ENCODE results near the gene ABCA12.

ABCA12 gene

GRCh38 chr2:214995409-214995808 is 143.0 kb downstream of the ABCA12 start:
- TF ChIP-seq EZH2phosphoT487 (IDR thresholded peaks at IDR 0.05; ENCODE audit: borderline replicate concordance), result no peak
- TF ChIP-seq CTCF (conservative IDR thresholded peaks at IDR 0.05; ENCODE audit: low read length), result no peak
- Histone ChIP-seq H3K9ac (ENCODE audit: low read depth, low read length, poor library complexity, severe bottlenecking) (no peak overlapping the region), H3K4me3 (ENCODE audit: low read length, poor library complexity, severe bottlenecking) (no peak overlapping the region)

GRCh38 chr2:214992911-214993310 is 145.5 kb downstream of the ABCA12 start:
- Histone ChIP-seq H3K27me3 (ENCODE audit: insufficient read depth, low read length, poor library complexity, severe bottlenecking) (no peaks in the 10 kb centered on the region), H3K79me2 (ENCODE audit: insufficient read depth, low read length) (no peaks in the 10 kb centered on the region), H3K36me3 (ENCODE audit: insufficient read depth, low read length) (no peaks in the 10 kb centered on the region), H4K20me1 (ENCODE audit: insufficient read depth, low read length, poor library complexity, severe bottlenecking) (no peaks in the 10 kb centered on the region), H3K9me3 (ENCODE audit: insufficient read depth, low read depth, low read length) (no peaks in the 10 kb centered on the region), H3K4me3 (ENCODE audit: low read length, poor library complexity, severe bottlenecking) (no peak overlapping the region), H3K4me2 (ENCODE audit: low read depth, low read length, poor library complexity, severe bottlenecking) (no peak overlapping the region), H2AFZ (ENCODE audit: low read length) (no peak overlapping the region), H3K9ac (ENCODE audit: low read depth, low read length, poor library complexity, severe bottlenecking) (no peak overlapping the region), H3F3A (ENCODE audit: low read depth) (no peaks in the 10 kb centered on the region), H3K9me2 (replicated peaks; ENCODE audit: low read depth, low read length) (no peaks in the 10 kb centered on the region), H3K4me1 (ENCODE audit: insufficient read depth, low read length, poor library complexity, severe bottlenecking) (no peaks in the 10 kb centered on the region)
- TF ChIP-seq CTCF (conservative IDR thresholded peaks at IDR 0.05; ENCODE audit: low read length), result no peak
- TF ChIP-seq EZH2phosphoT487 (IDR thresholded peaks at IDR 0.05; ENCODE audit: borderline replicate concordance), result no peak

More at GRCh38 chr2:214995409-214995808, 143.0 kb downstream of the ABCA12 start:
- Histone ChIP-seq H3K9me2 (replicated peaks; ENCODE audit: low read depth, low read length) (no peaks in the 10 kb centered on the region), H3K9me3 (ENCODE audit: insufficient read depth, low read depth, low read length) (no peaks in the 10 kb centered on the region), H3K4me2 (ENCODE audit: low read depth, low read length, poor library complexity, severe bottlenecking) (no peak overlapping the region), H3K27me3 (ENCODE audit: insufficient read depth, low read length, poor library complexity, severe bottlenecking) (no peaks in the 10 kb centered on the region), H3K4me1 (ENCODE audit: insufficient read depth, low read length, poor library complexity, severe bottlenecking) (no peaks in the 10 kb centered on the region), H3K36me3 (ENCODE audit: insufficient read depth, low read length) (no peaks in the 10 kb centered on the region), H4K20me1 (ENCODE audit: insufficient read depth, low read length, poor library complexity, severe bottlenecking) (no peaks in the 10 kb centered on the region), H2AFZ (ENCODE audit: low read length) (no peak overlapping the region), H3F3A (ENCODE audit: low read depth) (no peaks in the 10 kb centered on the region), H3K79me2 (ENCODE audit: insufficient read depth, low read length) (no peaks in the 10 kb centered on the region)

- no peak for TF ChIP-seq CTCF (conservative IDR thresholded peaks at IDR 0.05; ENCODE audit: low read length)
- TF ChIP-seq EZH2phosphoT487 (IDR thresholded peaks at IDR 0.05; ENCODE audit: borderline replicate concordance), result no peak
- H3F3A ChIP-seq (ENCODE audit: low read depth), result no peaks in the 10 kb centered on the region
- no peaks in the 10 kb centered on the region for H3K4me1 ChIP-seq (ENCODE audit: insufficient read depth, low read length, poor library complexity, severe bottlenecking)
- no peak overlapping the region for H3K4me2 ChIP-seq (ENCODE audit: low read depth, low read length, poor library complexity, severe bottlenecking)
- H3K27me3 ChIP-seq (ENCODE audit: insufficient read depth, low read length, poor library complexity, severe bottlenecking), result no peaks in the 10 kb centered on the region
- H4K20me1 ChIP-seq (ENCODE audit: insufficient read depth, low read length, poor library complexity, severe bottlenecking), result no peaks in the 10 kb centered on the region
- H3K9me2 ChIP-seq (replicated peaks; ENCODE audit: low read depth, low read length), result no peaks in the 10 kb centered on the region
- H3K36me3 ChIP-seq (ENCODE audit: insufficient read depth, low read length), result no peaks in the 10 kb centered on the region
- no peaks in the 10 kb centered on the region for H3K79me2 ChIP-seq (ENCODE audit: insufficient read depth, low read length)
- no peak overlapping the region for H3K9ac ChIP-seq (ENCODE audit: low read depth, low read length, poor library complexity, severe bottlenecking)
- H3K4me3 ChIP-seq (ENCODE audit: low read length, poor library complexity, severe bottlenecking), result no peak overlapping the region
- H3K9me3 ChIP-seq (ENCODE audit: insufficient read depth, low read depth, low read length), result no peaks in the 10 kb centered on the region
- no peak overlapping the region for H2AFZ ChIP-seq (ENCODE audit: low read length)
Measured at GRCh38 chr2:214989187-214989586, 149.2 kb downstream of the ABCA12 start.
